HG02973 (cell line): ENCODE results near the gene GPR137.
A peak's percentile ranks its signal among the peaks of the same experiment; 100 is the strongest.

Source experiments
- ATAC-seq: cut with Tn5 transposase; IDR thresholded peaks from one replicate; pipeline ENCODE4 v1.9.1; 2021; ENCODE audit warnings: moderate library complexity; ENCODE audit not compliant: unreplicated experiment

GPR137 gene

GRCh38 chr11:64263021-64263946, 22.4 kb upstream of the GPR137 start:
- no peak for ATAC-seq

GRCh38 chr11:64263947-64264317, 21.7 kb upstream of the GPR137 start:
- ATAC-seq, result no peak

GRCh38 chr11:64264371-64264852, 21.2 kb upstream of the GPR137 start:
- ATAC-seq, result no peak

GRCh38 chr11:64265176-64266160, 20.2 kb upstream of the GPR137 start:
- ATAC-seq, result no peak

- ATAC-seq, result no peak
Measured at GRCh38 chr11:64266339-64266738, 19.3 kb upstream of the GPR137 start.

GRCh38 chr11:64267207-64267945, 18.3 kb upstream of the GPR137 start:
- ATAC-seq, result no peak

- ATAC-seq, result no peak
Measured at GRCh38 chr11:64268025-64268892, 17.4 kb upstream of the GPR137 start.

- peak; percentile 10 for ATAC-seq
Measured at GRCh38 chr11:64268893-64269539, 16.6 kb upstream of the GPR137 start.

GRCh38 chr11:64269540-64270220, 16.0 kb upstream of the GPR137 start:
- ATAC-seq, result peak; percentile 51

- no peak for ATAC-seq
Measured at GRCh38 chr11:64275031-64275800, 10.4 kb upstream of the GPR137 start.

- ATAC-seq, result no peak
Measured at GRCh38 chr11:64275841-64276240, 9.8 kb upstream of the GPR137 start.

GRCh38 chr11:64276653-64277431, 8.8 kb upstream of the GPR137 start:
- no peak for ATAC-seq

GRCh38 chr11:64278576-64279190, 7.0 kb upstream of the GPR137 start:
- no peak for ATAC-seq

GRCh38 chr11:64281957-64282770, 3.5 kb upstream of the GPR137 start:
- ATAC-seq, result no peak

- ATAC-seq, result no peak
Measured at GRCh38 chr11:64283092-64283491, 2.6 kb upstream of the GPR137 start.
